Measurements from ENCODE around the gene CLASP1. TPM values are rescaled to one million over a fixed set of nuclear protein-coding genes. Genes with fewer than 3 reads are reported as not detected.

Gene CLASP1
- total and polyA plus RNA-seq, 2 of the 8 experiments (the other 6 are each of a cell fraction or from before 2014, with no cell fraction given) = 7.3 to 53.9 TPM

- TF ChIP-seq CHD7 (IDR thresholded peaks at IDR 0.05; ENCODE audit: insufficient replicate concordance, low read length) (no peak), EP300 (IDR thresholded peaks at IDR 0.05; ENCODE audit: borderline replicate concordance in 1 of 2, low read depth in 2 of 2, low read length in 2 of 2) (no peak), CHD1 (IDR thresholded peaks at IDR 0.05; ENCODE audit: low read depth, low read length) (no peak)
Observed at GRCh38 chr2:121298476-121298875, 350.8 kb downstream of the CLASP1 start (continued).

Measured in H1 (cell line).